Right lobe of liver (tissue), 6 donors: ENCODE results near the gene SOD1. TPM values are rescaled to one million over a fixed set of nuclear protein-coding genes. Genes with fewer than 3 reads are reported as not detected.

Experiments
- ATAC-seq, 4 donors: fragments of 200-7000 bp; cut with Tn5 transposase; one replicate each; pipeline ENCODE4 v1.9.1; 2020; ENCODE audit warnings: mild to moderate bottlenecking in 4 of 4, moderate library complexity in 4 of 4
- DNase-seq, 3 donors: peaks; one replicate each; pipeline ENCODE4 v3.0.0-alpha.2; 2020
- H3K27ac ChIP-seq, 3 donors: fragments of 200-600 bp; one replicate each; pipeline ENCODE4 v1.8.0; 2022
- H3K27me3 ChIP-seq, 2 donors: fragments of 200-600 bp; one replicate each; pipeline ENCODE4 v1.8.0; 2022
- H3K36me3 ChIP-seq, 4 donors: fragments of 200-600 bp; sonication (generic) in 1 of 4; one replicate each; pipeline versions ENCODE4 v1.5.1 to v1.8.0; 2017 to 2022; ENCODE audit warnings: control low read depth in 1 of 4
- H3K4me1 ChIP-seq, 4 donors: fragments of 200-600 bp; sonication (generic) in 1 of 4; one replicate each; pipeline versions ENCODE4 v1.5.1 to v1.8.0; 2017 to 2022; ENCODE audit warnings: control low read depth in 1 of 4
- H3K4me3 ChIP-seq, 3 donors: fragments of 200-600 bp; one replicate each; pipeline ENCODE4 v1.8.0; 2022
- H3K9me3 ChIP-seq, 4 donors: fragments of 200-600 bp; sonication (generic) in 1 of 4; one replicate each; pipeline versions ENCODE4 v1.5.1 to v1.8.0; 2017 to 2022; ENCODE audit warnings: control low read depth in 1 of 4
- POLR2A ChIP-seq: fragments of 450-650 bp; IDR thresholded peaks from one replicate; pipeline ENCODE4 v1.6.1; 2017; ENCODE audit warnings: antibody characterized with exemption, mild to moderate bottlenecking
- WGBS: methylation state at CpG from one replicate; pipeline ENCODE4 v1.1.6; 2018; ENCODE audit warnings: low coverage, low lambda C conversion rate; ENCODE audit not compliant: insufficient coverage; ENCODE audit errors: missing lambda C conversion rate; 5-methylcytosine and 5-hydroxymethylcytosine counted together
- intact Hi-C, 2 donors: fragments of 100-400 bp; cut with DNase I; formaldehyde crosslinking; loops; one replicate each; pipeline versions ENCODE4 v1.11.2 to v1.14.1; 2022
- total RNA-seq, 6 experiments: library from RNA; depleted of rRNA in 2 of 6; stranded (reverse); fragments of >200 nt in 2 of 6; fragmentation: NEBNext Ultra II Directional in 3 of 6; extraction: Animal tissue kit (Norgen Biotek cat#: 25700) in 3 of 6; gene quantifications; one replicate each; pipeline versions ENCODE4 v1.1.0 to v1.2.4, GENCODE V29; 2016 to 2023
- TF ChIP-seq, protein P1 (sequence below), 4 donors: fragments of 200-600 bp in 3 of 4; fragments of 450-650 bp in 1 of 4; IDR thresholded peaks; one replicate each; pipeline versions ENCODE4 v1.5.1 to v1.8.0; 2016 to 2022; ENCODE audit warnings: antibody characterized with exemption in 4 of 4, mild to moderate bottlenecking in 2 of 4
- donor health status: DM: no; HTN: yes; CAD: no.
- donor health status: DM: no; HTN: no; CAD: no.
- donor health status: DM: no; HTN: no; CAD: no.
- donor health status: DM: no; HTN: yes; CAD: no.
- donor health status: DM: no; HTN: yes; CAD: no.

The SOD1 gene
- total RNA-seq, 6 experiments from 2014 or later: 398 to 1,176 (median 518) TPM

DNA sequence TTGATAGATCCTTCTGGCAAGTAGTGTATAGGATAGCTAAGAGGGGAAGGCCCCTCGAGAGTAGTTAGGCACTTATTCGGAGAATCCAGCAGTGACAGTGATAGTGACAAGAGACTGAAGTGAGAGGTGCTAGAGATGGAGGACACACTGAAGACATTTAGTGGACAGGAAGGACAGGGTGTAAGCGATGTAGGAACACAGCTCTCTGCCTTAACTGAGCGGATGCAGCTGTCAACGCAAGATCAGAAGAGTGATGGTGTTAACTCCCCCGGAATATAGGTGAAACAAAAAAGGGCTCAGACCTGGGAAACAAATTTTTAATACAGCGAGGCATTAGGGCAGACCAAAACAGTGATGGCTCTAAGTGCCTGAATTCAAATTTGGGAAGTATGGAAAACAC lies 15.8 kb downstream of the SOD1 start:
- TF ChIP-seq, protein P1, sequence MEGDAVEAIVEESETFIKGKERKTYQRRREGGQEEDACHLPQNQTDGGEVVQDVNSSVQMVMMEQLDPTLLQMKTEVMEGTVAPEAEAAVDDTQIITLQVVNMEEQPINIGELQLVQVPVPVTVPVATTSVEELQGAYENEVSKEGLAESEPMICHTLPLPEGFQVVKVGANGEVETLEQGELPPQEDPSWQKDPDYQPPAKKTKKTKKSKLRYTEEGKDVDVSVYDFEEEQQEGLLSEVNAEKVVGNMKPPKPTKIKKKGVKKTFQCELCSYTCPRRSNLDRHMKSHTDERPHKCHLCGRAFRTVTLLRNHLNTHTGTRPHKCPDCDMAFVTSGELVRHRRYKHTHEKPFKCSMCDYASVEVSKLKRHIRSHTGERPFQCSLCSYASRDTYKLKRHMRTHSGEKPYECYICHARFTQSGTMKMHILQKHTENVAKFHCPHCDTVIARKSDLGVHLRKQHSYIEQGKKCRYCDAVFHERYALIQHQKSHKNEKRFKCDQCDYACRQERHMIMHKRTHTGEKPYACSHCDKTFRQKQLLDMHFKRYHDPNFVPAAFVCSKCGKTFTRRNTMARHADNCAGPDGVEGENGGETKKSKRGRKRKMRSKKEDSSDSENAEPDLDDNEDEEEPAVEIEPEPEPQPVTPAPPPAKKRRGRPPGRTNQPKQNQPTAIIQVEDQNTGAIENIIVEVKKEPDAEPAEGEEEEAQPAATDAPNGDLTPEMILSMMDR (IDR thresholded peaks at IDR 0.05): no peak
- no peak for TF ChIP-seq POLR2A
- Histone ChIP-seq H3K27ac (no peak overlapping the region), H3K36me3 (peaks cover 0 to 8% (median 2%) of the 10 kb centered on the region in 4 donors), H3K9me3 (no peaks in the 10 kb centered on the region), H3K4me1 (no peaks in the 10 kb centered on the region), H3K27me3 (no peaks in the 10 kb centered on the region), H3K4me3 (no peak overlapping the region)
- ATAC-seq (no peak), DNase-seq (no peak)
- WGBS: 97% methylated on average over 7 of the region's 7 CpGs
- intact Hi-C loops: no loop called here

DNA sequence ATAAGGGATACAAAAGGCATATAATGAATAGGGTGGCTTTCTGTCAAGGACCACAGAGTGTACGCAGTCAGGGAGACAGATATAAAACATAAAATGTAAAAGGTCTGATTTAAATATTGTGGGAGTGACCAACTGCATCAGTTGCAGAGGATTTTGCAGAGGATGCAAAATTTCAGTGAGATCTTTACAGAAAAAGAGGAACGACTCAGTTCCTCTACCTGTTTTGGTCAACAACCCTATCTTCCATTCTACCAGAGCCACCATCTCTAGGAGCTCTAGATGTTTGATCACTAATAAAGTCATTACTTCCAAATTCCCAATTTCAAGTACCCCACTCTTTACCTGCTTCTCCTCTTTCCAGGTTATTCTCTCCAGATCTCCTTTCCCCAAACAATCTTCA lies 16.5 kb downstream of the SOD1 start:
- no peaks in the 10 kb centered on the region for H3K27me3 ChIP-seq
- no peak overlapping the region for H3K27ac ChIP-seq
- H3K4me3 ChIP-seq: no peak overlapping the region
- intact Hi-C loops: no loop called here
- ATAC-seq (no peak), DNase-seq (no peak)
- TF ChIP-seq POLR2A: no peak
- TF ChIP-seq, protein P1 (IDR thresholded peaks at IDR 0.05): no peak
- peaks cover 0 to 8% (median 2%) of the 10 kb centered on the region in 4 donors for H3K36me3 ChIP-seq
- WGBS: 83% methylated on average over 2 of the region's 2 CpGs
- no peaks in the 10 kb centered on the region for H3K4me1 ChIP-seq
- no peaks in the 10 kb centered on the region for H3K9me3 ChIP-seq

GRCh38 chr21:31677047-31677446 lies 17.6 kb downstream of the SOD1 start:
- Histone ChIP-seq H3K9me3 (no peaks in the 10 kb centered on the region), H3K4me3 (no peak overlapping the region), H3K4me1 (no peaks in the 10 kb centered on the region), H3K27ac (no peak overlapping the region), H3K36me3 (peaks cover 0 to 9% (median 0%) of the 10 kb centered on the region in 4 donors), H3K27me3 (no peaks in the 10 kb centered on the region)
- TF ChIP-seq, protein P1 (IDR thresholded peaks at IDR 0.05): no peak
- no peak for TF ChIP-seq POLR2A
- 95% methylated on average over 3 of the region's 3 CpGs for WGBS
- intact Hi-C loops: no loop called here
- ATAC-seq (no peak), DNase-seq (no peak)

DNA sequence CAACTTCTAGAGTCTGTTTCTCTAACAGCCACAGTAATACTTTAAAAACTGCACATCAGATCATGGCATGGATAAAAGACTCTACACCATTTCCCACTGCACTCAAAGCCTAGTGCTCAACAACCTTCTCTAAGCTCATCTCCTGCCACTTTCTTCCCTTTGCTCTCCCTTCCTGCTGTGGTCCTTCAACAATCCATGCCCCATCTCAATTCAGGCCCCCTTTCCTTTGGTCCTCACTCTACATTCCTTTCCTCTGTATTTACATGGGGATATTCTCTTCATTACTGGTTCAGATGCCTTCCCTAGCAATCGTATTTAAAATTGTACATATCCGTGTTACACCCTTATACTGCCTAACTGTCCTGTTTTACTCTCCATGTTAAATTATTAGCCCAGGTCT lies 19.0 kb downstream of the SOD1 start:
- WGBS: 95% methylated on average over 2 of the region's 2 CpGs
- no peaks in the 10 kb centered on the region for H3K9me3 ChIP-seq
- peaks cover 0 to 24% (median 5%) of the 10 kb centered on the region in 4 donors for H3K36me3 ChIP-seq
- ATAC-seq (no peak), DNase-seq (no peak)
- H3K27ac ChIP-seq: no peak overlapping the region
- H3K4me3 ChIP-seq: no peak overlapping the region
- H3K4me1 ChIP-seq: no peaks in the 10 kb centered on the region
- H3K27me3 ChIP-seq: no peaks in the 10 kb centered on the region
- intact Hi-C loops: no loop called here
- TF ChIP-seq POLR2A: no peak
- TF ChIP-seq, protein P1 (IDR thresholded peaks at IDR 0.05): no peak

DNA sequence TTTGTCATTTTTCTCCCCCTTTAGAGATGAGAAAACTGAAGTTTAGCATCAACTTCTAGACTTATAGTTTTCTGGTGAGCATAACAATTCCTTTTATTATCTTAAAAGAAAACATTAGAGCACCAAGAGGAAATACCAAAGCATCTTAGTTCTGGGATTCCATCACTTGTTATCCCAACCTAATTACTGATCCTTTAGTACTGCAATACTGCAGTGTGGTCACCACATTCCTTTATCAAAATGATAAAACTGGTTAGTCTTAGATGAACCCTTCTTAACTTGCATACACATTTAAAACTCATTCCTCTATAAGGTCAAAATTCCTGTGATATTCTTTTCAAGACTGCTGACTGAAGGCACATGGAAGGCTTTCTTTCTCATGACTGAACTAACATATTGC lies 23.1 kb downstream of the SOD1 start:
- no peak for DNase-seq
- no peaks in the 10 kb centered on the region for H3K27me3 ChIP-seq
- intact Hi-C loops: no loop called here
- ATAC-seq: no peak
- no peaks in the 10 kb centered on the region for H3K4me1 ChIP-seq
- TF ChIP-seq, protein P1 (IDR thresholded peaks at IDR 0.05): no peak
- no peak for TF ChIP-seq POLR2A
- H3K4me3 ChIP-seq: no peak overlapping the region
- no peak overlapping the region for H3K27ac ChIP-seq
- no peaks in the 10 kb centered on the region for H3K9me3 ChIP-seq
- H3K36me3 ChIP-seq: peaks cover 0 to 64% (median 20%) of the 10 kb centered on the region in 4 donors
